SK-N-DZ (cell line): ENCODE measurements around the gene RPL37.
"Not testable (repeated sequence)": the region's sequence is repeated elsewhere in the genome, so short reads cannot be mapped to it uniquely, and the experiment has no call there.

Experiments
- DNase-seq: peaks from one replicate; pipeline ENCODE4 v3.0.0-alpha.2; 2015; ENCODE audit warnings: low spot score

RPL37 gene

DNA sequence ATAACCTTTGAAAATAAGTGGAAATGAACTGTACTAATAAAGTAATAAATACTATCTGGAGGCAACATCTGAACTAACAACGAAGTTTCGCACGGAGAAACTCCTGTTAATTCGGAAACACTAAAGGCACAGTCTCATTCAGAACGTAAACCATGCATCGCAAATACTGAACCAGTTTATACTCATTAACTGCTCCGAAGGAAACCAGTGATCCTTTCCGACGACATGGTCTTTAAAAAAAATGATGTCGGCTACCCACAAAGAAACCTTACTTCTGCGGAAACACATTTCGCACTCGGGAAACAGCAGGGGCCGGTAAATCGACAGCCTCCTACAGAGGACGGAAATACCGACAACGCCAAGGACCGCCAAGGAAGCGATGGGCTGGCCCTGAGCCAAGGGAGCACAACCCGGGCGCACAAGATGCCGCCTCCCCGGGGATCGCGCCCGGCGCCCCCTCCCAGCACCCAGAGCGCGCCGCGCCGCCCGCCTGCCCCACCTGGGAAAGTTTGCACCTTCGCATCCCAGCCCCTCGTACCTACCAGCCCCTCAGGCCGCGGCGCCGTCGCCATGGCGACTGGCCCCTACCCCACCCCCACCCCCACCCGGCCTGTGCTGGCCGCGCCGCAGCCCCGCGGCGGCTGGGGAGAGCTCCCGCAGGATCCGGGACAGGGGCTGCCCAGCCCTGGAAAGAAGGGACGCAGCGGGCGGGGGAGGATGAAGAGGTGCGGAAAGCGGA lies 37.6 kb downstream of the RPL37 start:
- DNase-seq = peak; percentile 71

DNA sequence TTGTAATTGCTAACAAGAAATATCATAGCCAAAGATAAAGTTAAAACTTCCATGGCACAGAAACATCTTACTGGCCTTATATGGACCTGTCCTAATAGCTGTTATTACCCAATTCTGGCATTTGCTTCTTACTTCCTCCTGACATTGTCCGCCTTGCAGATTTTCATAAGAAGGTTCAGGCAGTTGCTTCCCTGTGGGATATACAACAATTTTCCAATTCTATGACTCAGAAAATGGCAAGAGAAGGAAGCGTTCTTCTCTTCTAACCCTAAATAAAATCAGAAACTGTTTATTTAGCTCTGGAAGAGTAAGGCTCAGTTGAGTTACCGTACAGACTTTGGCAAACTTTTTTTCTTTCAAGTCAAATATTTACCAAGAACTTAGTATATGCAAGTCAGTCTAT lies 38.5 kb downstream of the RPL37 start:
- no peak for DNase-seq

DNA sequence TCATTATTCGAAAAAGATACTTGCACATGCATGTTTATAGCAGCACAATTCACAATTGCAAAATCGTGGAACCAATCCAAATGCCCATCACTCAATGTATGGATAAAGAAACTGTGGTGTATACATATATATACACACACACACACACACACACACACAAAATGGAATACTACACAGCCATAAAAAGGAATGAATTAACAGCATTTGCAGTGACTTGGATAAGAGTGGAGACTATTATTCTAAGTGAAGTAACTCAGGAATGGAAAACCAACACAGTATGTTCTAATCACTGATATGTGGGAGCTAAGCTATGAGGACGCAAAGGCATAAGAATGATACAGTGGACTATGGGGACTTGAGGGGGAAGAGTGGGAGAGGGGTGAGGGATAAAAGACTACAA lies 40.1 kb downstream of the RPL37 start:
- not testable (repeated sequence) for DNase-seq

DNA sequence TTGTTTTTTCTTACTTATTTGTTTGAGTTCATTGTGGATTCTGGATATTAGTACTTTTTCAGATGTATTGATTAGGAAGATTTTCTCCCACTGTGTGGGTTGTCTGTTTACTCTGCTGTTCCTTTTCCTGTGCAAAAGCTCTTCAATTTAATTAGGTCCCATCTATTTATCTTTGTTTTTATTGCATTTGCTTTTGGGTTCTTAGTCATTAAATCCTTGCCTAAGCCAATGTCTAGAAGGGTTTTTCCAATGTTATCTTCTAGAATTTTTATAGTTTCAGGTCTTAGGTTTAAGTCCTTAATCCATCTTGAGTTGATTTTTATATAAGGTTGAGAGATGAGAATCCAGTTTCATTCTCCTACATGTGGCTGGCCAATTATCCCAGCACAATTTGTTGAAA lies 40.7 kb downstream of the RPL37 start:
- DNase-seq = not testable (repeated sequence)

DNA sequence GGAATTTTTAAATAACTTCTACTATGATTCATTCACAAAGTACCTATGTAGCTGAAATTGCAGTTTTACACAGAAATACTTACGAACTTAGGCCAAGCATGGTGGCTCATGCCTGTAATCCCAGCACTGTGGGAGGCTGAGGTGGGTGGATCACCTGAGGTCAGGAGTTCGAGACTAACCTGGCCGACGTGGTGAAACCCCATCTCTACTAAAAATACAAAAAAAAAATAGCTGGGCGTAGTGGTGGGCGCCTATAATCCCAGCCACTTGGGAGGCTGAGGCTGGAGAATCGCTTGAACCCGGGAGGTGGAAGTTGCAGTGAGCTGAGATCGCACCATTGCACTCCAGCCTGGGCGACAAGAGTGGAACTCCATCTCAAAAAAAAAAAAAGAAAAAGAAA lies 42.3 kb downstream of the RPL37 start:
- not testable (repeated sequence) for DNase-seq

DNA sequence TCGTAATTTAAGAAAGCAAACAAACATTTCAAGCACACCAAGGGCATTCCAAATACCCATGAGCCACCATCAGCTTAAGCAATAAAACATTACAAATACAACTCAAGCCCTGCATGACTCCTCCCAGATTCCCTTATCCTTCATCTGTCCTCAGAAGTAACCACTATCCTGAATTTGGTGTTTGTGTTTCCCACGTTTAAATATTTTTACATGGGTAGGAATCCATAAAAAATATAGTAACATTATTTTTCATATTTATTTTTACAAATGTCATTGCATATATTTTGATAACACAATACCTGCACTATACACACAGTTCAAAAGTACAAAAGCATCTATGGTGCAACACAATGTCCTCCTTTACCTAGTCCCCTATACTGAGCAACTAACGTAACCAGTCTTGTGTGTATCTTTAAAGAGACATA lies 43.3 kb downstream of the RPL37 start:
- DNase-seq = no peak

DNA sequence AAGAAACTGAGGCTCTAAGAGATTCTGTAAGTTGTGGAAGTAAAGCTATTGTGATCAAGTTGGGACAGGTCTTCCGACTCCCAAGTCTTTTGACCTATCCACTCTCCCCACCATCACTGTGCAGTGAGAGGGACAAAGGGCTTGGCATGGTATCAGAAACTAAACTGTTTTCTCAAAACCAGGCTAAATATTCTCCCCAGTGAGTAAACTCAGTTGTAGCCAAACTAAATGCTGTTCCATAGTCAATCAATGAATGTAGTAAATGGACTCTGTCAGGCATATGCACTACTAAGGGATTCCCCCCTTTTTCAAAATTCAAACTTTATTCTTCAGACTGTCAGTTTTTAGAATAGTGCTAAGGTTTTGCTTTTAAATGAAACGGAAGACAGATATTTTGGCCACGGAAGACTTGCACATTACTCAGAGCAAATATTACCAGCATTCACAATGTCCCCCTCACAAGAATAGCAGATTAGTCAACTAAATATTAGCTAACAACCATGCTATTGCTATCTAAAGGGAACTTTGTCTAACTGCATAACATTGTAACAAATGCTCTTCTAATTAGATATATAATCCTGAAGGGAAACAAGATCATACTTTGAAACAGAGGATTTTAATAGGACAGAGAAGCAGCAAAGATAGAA lies 44.0 kb downstream of the RPL37 start:
- no peak for DNase-seq

DNA sequence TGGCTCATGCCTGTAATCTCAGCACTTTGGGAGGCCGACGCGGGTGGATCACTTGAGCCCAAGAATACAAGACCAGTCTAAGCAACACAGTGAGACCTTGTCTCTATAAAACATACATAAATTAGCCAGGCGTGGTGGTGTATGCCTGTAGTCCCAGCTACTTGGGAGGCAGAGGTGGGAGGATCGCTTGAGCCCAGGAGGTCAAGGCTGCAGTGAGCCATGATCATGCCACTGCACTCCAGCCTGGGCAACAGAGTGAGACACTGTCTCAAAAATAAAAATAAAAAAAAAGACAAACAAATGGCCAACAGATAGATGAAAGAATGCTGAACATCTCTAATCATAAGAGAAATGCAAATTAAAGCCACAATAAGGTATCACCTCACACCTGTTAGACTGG lies 46.1 kb downstream of the RPL37 start:
- DNase-seq = not testable (repeated sequence)

DNA sequence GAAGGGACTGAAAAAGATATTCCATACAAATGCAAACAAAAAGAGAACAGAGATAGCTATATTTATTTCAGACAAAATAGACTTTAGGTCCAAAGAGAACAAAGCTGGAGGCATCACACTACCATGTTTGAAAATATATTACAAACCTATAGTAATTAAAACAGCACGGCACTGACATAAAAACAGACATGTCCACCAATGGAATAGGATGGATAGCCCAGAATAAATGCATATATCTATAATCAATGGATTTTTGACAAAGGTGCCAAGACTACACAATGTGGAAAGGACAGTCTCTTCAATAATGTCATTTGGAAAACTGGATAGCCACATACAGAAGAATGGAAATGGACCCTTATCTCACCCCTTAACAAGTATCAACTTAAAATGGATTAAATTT lies 47.0 kb downstream of the RPL37 start:
- DNase-seq = no peak

DNA sequence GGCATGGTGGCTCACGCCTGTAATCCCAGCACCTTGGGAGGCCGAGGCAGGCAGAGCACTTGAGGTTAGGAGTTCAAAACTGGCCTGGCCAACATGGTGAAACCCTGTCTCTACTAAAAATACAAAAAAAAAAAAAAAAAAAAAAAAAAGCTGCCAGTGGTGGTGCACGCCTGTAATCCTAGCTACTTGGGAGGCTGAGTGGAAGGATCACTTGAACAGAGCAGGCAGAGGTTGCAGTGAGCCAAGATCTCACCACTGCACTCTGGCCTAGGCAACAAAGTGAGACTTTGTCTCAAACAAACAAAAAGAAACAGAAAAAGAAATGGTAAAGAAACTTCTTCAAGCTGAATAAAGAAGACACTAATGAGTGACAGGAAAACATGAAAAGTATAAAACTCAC lies 48.4 kb downstream of the RPL37 start:
- DNase-seq = not testable (repeated sequence)

DNA sequence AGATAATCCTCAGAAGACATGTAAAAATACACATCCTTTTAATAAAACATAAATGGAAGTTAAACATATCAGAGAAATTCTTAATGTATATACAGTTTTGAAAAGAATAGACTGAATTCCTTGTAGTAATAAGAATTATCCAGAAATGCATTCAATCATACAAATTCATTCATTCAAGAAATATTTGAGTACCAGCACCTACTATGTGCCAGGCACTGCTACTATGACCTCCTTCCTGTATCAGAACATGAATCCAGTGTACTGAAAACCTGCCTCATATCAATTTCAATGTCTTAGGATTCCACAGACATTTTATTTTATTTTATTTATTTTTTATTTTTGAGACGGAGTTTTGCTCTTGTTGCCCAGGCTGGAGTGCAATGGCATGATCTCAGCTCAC lies 50.1 kb downstream of the RPL37 start:
- DNase-seq = no peak

DNA sequence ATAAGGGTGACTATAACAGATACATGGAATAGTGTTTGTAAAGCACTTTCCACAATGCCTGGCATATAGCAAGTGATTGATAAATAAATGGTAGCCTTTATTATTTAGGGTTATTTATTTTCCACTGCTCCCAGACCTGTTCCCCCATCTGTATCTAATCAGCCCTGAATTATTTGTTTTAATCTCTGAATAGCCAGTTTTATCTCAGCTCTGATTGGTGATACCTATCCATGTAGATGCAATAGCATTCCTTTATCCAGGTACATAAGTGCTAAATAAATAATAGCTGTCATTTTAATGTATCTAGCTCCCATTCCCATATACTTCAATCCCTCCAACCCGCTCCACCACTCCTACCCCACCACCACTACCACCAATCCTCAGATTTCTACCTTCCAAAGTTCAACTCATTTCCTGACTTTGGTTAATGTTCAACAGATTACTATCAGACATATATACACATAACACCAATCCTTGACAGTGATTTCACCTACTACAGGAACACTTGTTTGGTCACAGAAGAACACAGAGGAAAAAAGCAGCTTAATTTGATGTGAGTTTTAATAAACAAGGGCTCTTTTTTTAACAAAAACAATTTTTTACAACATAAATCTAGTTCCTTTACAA lies 50.9 kb downstream of the RPL37 start:
- no peak for DNase-seq

DNA sequence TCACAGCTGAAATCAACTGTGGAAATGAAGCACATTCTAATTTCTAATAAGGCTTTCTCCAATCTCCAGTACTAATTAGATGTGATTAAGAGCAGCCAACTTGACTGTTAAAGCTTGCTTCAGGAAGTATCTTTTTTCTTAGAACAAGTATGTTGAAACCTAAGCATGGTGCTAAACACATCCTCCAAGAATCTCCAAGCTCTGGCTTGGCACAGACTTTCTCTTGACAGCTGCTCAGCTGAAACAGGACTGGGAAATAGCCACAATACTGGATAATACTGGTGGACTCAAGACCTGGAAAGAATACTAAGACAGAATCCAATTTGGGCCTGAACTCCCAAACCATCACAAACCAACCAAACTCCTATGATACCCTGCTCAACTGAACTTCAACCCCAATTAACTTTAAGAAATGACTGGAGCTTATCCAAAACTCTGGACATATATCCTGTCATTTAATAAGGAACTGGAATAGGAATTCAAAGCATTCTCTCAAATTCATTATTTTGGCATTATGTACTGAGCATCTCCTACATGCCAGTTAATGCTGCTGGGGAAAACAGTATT lies 53.1 kb downstream of the RPL37 start:
- DNase-seq = no peak

DNA sequence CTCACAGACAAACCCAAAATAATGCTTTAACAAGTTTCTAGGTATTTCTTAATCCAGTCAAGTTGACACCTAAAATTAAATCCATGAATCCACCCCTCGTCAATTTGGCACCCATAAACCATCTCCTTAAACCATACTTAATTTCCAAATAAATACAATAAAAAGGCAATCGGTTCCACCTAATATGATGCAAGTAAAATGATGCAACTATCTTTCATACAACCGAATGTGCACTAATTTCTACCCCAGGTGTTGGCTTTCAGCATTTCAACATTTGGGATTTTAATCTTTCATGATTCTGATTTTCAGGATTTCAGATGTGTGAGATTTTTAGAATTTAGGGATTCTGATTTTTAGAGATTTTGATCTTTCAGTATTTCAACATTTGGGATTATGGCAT lies 54.2 kb downstream of the RPL37 start:
- DNase-seq = no peak

DNA sequence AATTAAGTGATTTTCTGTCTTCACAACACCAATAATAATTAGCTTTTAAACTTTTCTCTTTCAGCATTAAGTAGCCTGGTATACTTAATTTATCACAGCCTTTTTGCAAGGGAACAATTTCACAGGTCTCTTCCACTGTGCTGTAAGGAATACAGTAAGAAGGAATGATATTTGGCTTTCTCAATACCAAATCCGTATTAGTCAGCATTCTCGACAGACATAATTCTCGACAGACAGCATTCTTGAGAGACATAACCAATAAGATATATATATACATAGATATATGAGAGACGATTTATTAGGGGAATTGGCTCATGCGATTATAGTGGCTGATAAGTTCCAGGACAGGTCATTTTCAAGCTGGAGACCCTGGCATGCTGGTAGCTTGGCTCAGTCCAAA lies 54.8 kb downstream of the RPL37 start:
- DNase-seq = no peak

DNA sequence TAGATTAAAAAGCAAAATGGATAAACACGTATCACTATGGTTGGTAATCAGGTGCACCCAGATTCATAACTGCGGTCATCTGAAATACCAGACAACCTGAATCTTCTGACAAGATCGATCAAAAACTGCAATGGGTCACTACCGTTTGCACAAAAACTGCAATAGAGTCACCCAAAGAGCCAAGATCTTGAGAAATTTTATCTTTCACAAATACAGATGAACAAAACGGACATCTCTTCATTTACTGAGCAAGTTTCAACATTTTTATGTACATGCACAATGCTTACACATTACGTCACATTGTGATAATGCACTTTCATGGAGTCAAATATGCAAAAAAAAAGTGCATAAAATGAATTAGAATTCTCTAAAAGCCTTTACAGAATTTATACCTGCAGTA lies 55.5 kb downstream of the RPL37 start:
- no peak for DNase-seq

DNA sequence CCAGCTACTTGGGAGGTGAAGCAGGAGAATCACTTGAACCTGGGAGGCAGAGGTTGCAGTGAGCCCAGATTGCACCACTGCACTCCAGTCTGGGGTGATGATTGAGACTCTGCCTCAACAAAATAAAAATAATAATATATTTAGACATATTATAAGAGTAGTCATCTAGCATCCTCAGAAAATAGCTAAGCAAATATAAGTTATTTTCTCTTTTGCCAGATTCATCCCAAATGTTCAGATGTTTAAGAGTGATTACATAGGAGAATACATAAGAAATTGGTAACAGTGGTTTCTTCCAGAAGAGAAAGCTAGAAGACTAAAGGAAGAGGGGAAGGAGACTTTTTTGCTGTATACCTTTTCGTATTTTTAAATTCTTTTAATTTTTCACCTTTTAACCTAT lies 56.9 kb downstream of the RPL37 start:
- no peak for DNase-seq

DNA sequence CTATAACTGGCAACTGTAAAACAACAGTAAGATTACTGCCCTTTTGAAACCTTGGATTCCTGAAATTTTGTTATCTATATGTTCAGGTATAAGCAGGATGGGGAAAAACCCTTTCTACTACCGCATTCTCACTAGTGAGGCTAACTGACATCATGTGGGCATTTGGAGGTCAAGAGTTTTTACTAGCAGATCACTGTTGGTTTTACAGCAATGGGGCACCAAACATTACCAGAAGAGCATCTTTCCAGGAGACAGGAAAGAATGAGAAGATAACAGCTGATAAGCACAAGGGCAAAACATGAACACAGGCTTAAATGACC lies 58.4 kb downstream of the RPL37 start:
- no peak for DNase-seq

DNA sequence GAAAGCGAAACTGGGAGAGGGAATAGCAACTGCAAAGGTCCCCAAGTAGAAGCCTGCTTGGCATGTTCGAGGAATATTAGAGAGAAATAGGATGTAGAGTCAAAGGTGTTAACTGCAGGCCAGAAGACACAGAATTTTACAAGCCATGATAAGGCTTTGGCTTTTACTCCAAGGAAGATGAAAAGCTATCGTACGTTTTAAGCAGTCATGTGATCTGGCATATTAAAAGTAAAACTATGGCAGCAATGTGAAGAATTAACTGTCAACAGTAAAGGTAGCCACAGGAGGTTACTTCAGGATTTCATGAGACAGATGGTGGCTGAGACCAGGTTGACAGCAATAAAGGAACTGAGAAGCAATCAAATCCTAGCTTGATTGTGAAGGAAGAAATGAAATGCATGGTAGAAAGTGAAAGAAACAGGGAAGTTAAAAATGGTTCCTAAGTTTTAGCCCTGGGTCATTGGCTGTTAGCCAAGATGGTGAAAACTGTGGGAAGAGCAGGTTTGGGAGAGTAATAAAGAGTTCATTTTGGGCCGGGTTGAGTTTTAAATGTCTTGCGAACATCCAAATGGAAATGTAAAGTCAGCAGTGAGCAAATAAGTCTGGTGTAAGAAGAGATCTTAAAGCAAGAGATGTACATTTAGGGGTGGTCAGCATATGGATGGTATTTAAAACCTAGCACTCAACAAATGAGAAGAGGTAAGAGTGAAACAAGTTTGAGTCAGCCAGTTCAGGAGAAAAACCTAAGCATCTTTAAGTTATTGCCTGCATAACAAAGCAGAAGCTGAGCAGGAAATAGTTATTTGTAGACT lies 59.0 kb downstream of the RPL37 start:
- DNase-seq = no peak
